ENCODE measurements around the gene GRAMD2B.
"Not testable (repeated sequence)": the region's sequence is repeated elsewhere in the genome, so short reads cannot be mapped to it uniquely, and the experiment has no call there.

Gene GRAMD2B

GRCh38 chr5:126422994-126423788 lies at the start of gene GRAMD2B:
TSS of gene GRAMD2B (plus strand) at chr5:126423409. CDS start at chr5:126423607, 198 bp downstream.
- in situ Hi-C loops (cut with MboI; ENCODE audit: low sequenced_read_pairs), result no loop called here

- in situ Hi-C loops (cut with MboI; ENCODE audit: low sequenced_read_pairs), result no loop called here
Measured at GRCh38 chr5:126374109-126374416, 49.1 kb upstream of the GRAMD2B start.

GRCh38 chr5:126376443-126376842 lies 46.8 kb upstream of the GRAMD2B start:
- in situ Hi-C loops (cut with MboI; ENCODE audit: low sequenced_read_pairs), result no loop called here

- in situ Hi-C loops (cut with MboI; ENCODE audit: low sequenced_read_pairs), result no loop called here
Measured at GRCh38 chr5:126377424-126377823, 45.8 kb upstream of the GRAMD2B start.

GRCh38 chr5:126380316-126380715 lies 42.9 kb upstream of the GRAMD2B start:
- in situ Hi-C loops (cut with MboI; ENCODE audit: low sequenced_read_pairs), result not testable (repeated sequence)

GRCh38 chr5:126383246-126383645 lies 40.0 kb upstream of the GRAMD2B start:
- in situ Hi-C loops (cut with MboI; ENCODE audit: low sequenced_read_pairs), result no loop called here

- in situ Hi-C loops (cut with MboI; ENCODE audit: low sequenced_read_pairs), result no loop called here
Measured at GRCh38 chr5:126383776-126384175, 39.4 kb upstream of the GRAMD2B start.

- in situ Hi-C loops (cut with MboI; ENCODE audit: low sequenced_read_pairs), result no loop called here
Measured at GRCh38 chr5:126384985-126385384, 38.2 kb upstream of the GRAMD2B start.

- in situ Hi-C loops (cut with MboI; ENCODE audit: low sequenced_read_pairs), result no loop called here
Measured at GRCh38 chr5:126385524-126386502, 37.4 kb upstream of the GRAMD2B start.

GRCh38 chr5:126389179-126389578 lies 34.0 kb upstream of the GRAMD2B start:
- in situ Hi-C loops (cut with MboI; ENCODE audit: low sequenced_read_pairs), result no loop called here

- in situ Hi-C loops (cut with MboI; ENCODE audit: low sequenced_read_pairs), result no loop called here
Measured at GRCh38 chr5:126390051-126390450, 33.2 kb upstream of the GRAMD2B start.

GRCh38 chr5:126391386-126391785 lies 31.8 kb upstream of the GRAMD2B start:
- in situ Hi-C loops (cut with MboI; ENCODE audit: low sequenced_read_pairs), result no loop called here

- in situ Hi-C loops (cut with MboI; ENCODE audit: low sequenced_read_pairs), result no loop called here
Measured at GRCh38 chr5:126394211-126394788, 28.9 kb upstream of the GRAMD2B start.

GRCh38 chr5:126395198-126395597 lies 28.0 kb upstream of the GRAMD2B start:
- in situ Hi-C loops (cut with MboI; ENCODE audit: low sequenced_read_pairs), result no loop called here

- in situ Hi-C loops (cut with MboI; ENCODE audit: low sequenced_read_pairs), result no loop called here
Measured at GRCh38 chr5:126395605-126396004, 27.6 kb upstream of the GRAMD2B start.

- in situ Hi-C loops (cut with MboI; ENCODE audit: low sequenced_read_pairs), result not testable (repeated sequence)
Measured at GRCh38 chr5:126396721-126397120, 26.5 kb upstream of the GRAMD2B start.

- in situ Hi-C loops (cut with MboI; ENCODE audit: low sequenced_read_pairs), result no loop called here
Measured at GRCh38 chr5:126398791-126399190, 24.4 kb upstream of the GRAMD2B start.

- in situ Hi-C loops (cut with MboI; ENCODE audit: low sequenced_read_pairs), result no loop called here
Measured at GRCh38 chr5:126400621-126401251, 22.5 kb upstream of the GRAMD2B start.

GRCh38 chr5:126402621-126403555 lies 20.3 kb upstream of the GRAMD2B start:
- in situ Hi-C loops (cut with MboI; ENCODE audit: low sequenced_read_pairs), result no loop called here

GRCh38 chr5:126403876-126404275 lies 19.3 kb upstream of the GRAMD2B start:
- in situ Hi-C loops (cut with MboI; ENCODE audit: low sequenced_read_pairs), result no loop called here
